GM12878 (cell line): ENCODE results near the gene OSBPL3. TPM values are rescaled to one million over a fixed set of nuclear protein-coding genes. Genes with fewer than 3 reads are reported as not detected.

Source experiments
- ATAC-seq: fragments of 200-7000 bp; cut with Tn5 transposase; 3 replicates; pipeline ENCODE4 v1.9.1; 2020; ENCODE audit warnings: mild to moderate bottlenecking, moderate library complexity
- BruUV-seq: library from RNA; stranded (reverse); fragments of 400-500 nt; replicated peaks from 2 replicates; lab custom pipeline; 2021; lab: Mats Ljungman, UMichigan
- CTCF ChIA-PET: fragments of 300-600 bp; sonication (Branson Sonifier 250); formaldehyde crosslinking; extraction: SDS; loops from one replicate; lab custom pipeline; 2021; ENCODE audit warnings: inconsistent platforms; lab: Yijun Ruan, JAX
- POLR2A ChIA-PET: fragments of 350-600 bp; formaldehyde crosslinking; extraction: SDS; loops from one replicate; lab custom pipeline; 2021; ENCODE audit warnings: inconsistent platforms; lab: Charles Lee
- RAD21 ChIA-PET: fragments of 300-600 bp; sonication (Branson Sonifier 250); formaldehyde crosslinking; loops from one replicate; lab custom pipeline; 2023; ENCODE audit warnings: antibody characterized with exemption; ENCODE audit not compliant: unreplicated experiment; lab: Charles Lee
- SMC1A ChIA-PET: fragments of 300-600 bp; sonication (Branson Sonifier 250); formaldehyde crosslinking; loops from one replicate; lab custom pipeline; 2023; ENCODE audit not compliant: unreplicated experiment, uncharacterized antibody; lab: Charles Lee
- DNase-seq: peaks from one replicate; pipeline ENCODE4 v3.0.0-alpha.2; 2011; ENCODE audit warnings: low read depth, low spot score
- FAIRE-seq: peaks from 3 replicates; lab custom pipeline; 2011; peaks lifted over from hg19 to GRCh38; lab: Jason Lieb, UNC
- H2AFZ ChIP-seq: 2 replicates; pipeline ENCODE4 v1.6.0; 2011; ENCODE audit warnings: low read depth, low read length, control low read depth; ENCODE audit not compliant: control insufficient read depth
- H3K27ac ChIP-seq: 2 replicates; pipeline ENCODE4 v1.5.1; 2011; ENCODE audit warnings: control low read depth; ENCODE audit not compliant: control insufficient read depth, insufficient read depth
- H3K27me3 ChIP-seq, 2 experiments: replicated peaks in 1 of 2; 2 replicates each; pipeline versions ENCODE4 v1.6.0 to v1.6.1; 2011; ENCODE audit warnings: low read length in 1 of 2; ENCODE audit not compliant: control insufficient read depth in 2 of 2, insufficient read depth in 2 of 2
- H3K36me3 ChIP-seq, 2 experiments: 2 replicates each; pipeline ENCODE4 v1.5.1; 2011; ENCODE audit warnings: low read length in 1 of 2; ENCODE audit not compliant: control insufficient read depth in 2 of 2, insufficient read depth in 2 of 2
- H3K4me1 ChIP-seq: 2 replicates; pipeline ENCODE4 v1.6.1; 2011; ENCODE audit warnings: mild to moderate bottlenecking, low read length, moderate library complexity, mixed read lengths; ENCODE audit not compliant: control insufficient read depth, insufficient read depth
- H3K4me2 ChIP-seq: 2 replicates; pipeline ENCODE4 v1.6.0; 2011; ENCODE audit warnings: control low read depth; ENCODE audit not compliant: control insufficient read depth, insufficient read depth
- H3K4me3 ChIP-seq: fragments of 200-600 bp; sonication (generic); 2 replicates; pipeline ENCODE4 v1.5.1; 2016
- H3K79me2 ChIP-seq: 2 replicates; pipeline ENCODE4 v1.6.0; 2011; ENCODE audit warnings: low read length; ENCODE audit not compliant: control insufficient read depth, insufficient read depth
- H3K9ac ChIP-seq: 2 replicates; pipeline ENCODE4 v1.8.0; 2011; ENCODE audit warnings: low read length, control low read depth, mixed read lengths; ENCODE audit not compliant: control insufficient read depth, insufficient read depth
- H3K9me3 ChIP-seq: replicated peaks from 3 replicates; pipeline ENCODE4 v1.5.1; 2011; ENCODE audit warnings: mild to moderate bottlenecking, low read length; ENCODE audit not compliant: control insufficient read depth, insufficient read depth
- H4K20me1 ChIP-seq: 2 replicates; pipeline ENCODE4 v1.6.0; 2011; ENCODE audit not compliant: control insufficient read depth, insufficient read depth
- BMI1 ChIP-seq: fragments of 450-650 bp; IDR thresholded peaks from 2 replicates; pipeline ENCODE4 v1.6.1; 2016; ENCODE audit warnings: mild to moderate bottlenecking, moderate library complexity, borderline replicate concordance
- BRCA1 ChIP-seq: IDR thresholded peaks from 2 replicates; pipeline ENCODE4 v1.6.1; 2011; ENCODE audit warnings: low read depth, low read length, improper control_type of control experiment
- CBX5 ChIP-seq: sonication (generic); IDR thresholded peaks from 2 replicates; pipeline ENCODE4 v1.6.1; 2016; ENCODE audit warnings: low read depth, moderate library complexity, mild to moderate bottlenecking, inconsistent platforms
- CREM ChIP-seq: IDR thresholded peaks from 2 replicates; pipeline ENCODE4 v1.6.1; 2014; ENCODE audit warnings: antibody characterized with exemption, low read depth
- EED ChIP-seq: sonication (generic); IDR thresholded peaks from 2 replicates; pipeline ENCODE4 v1.6.1; 2016; ENCODE audit warnings: antibody characterized with exemption, low read depth
- EZH2 ChIP-seq: IDR thresholded peaks from 2 replicates; pipeline ENCODE4 v1.6.1; 2012; ENCODE audit warnings: low read depth, mild to moderate bottlenecking, control low read depth, inconsistent platforms, low read length, borderline replicate concordance; ENCODE audit not compliant: control insufficient read depth
- GATAD2B ChIP-seq: fragments of 450-650 bp; conservative IDR thresholded peaks from 2 replicates; pipeline ENCODE4 v1.6.1; 2017; ENCODE audit warnings: low read depth, mild to moderate bottlenecking, moderate library complexity
- HDGF ChIP-seq: fragments of 450-650 bp; IDR thresholded peaks from 2 replicates; pipeline ENCODE4 v1.6.1; 2016; ENCODE audit warnings: antibody characterized with exemption
- MTA2 ChIP-seq: fragments of 450-650 bp; IDR thresholded peaks from 2 replicates; pipeline ENCODE4 v1.6.1; 2016; ENCODE audit warnings: low read depth, mild to moderate bottlenecking, moderate library complexity
- NFXL1 ChIP-seq: fragments of 450-650 bp; IDR thresholded peaks from 2 replicates; pipeline ENCODE4 v1.6.1; 2017; ENCODE audit warnings: antibody characterized with exemption, mild to moderate bottlenecking, borderline replicate concordance
- PAX8 ChIP-seq: fragments of 450-650 bp; IDR thresholded peaks from 2 replicates; pipeline ENCODE4 v1.6.1; 2017; ENCODE audit warnings: mild to moderate bottlenecking, moderate library complexity
- SKIL ChIP-seq: fragments of 450-650 bp; IDR thresholded peaks from 2 replicates; pipeline ENCODE4 v1.6.1; 2017; ENCODE audit warnings: mild to moderate bottlenecking, low read depth, inconsistent platforms; ENCODE audit not compliant: poor library complexity, severe bottlenecking
- SPI1 ChIP-seq: IDR thresholded peaks from 2 replicates; pipeline ENCODE4 v1.6.1; 2011; ENCODE audit warnings: low read depth, mild to moderate bottlenecking, low read length, moderate library complexity, borderline replicate concordance; ENCODE audit not compliant: insufficient read depth
- ZBTB4 ChIP-seq: fragments of 450-650 bp; formaldehyde crosslinking; IDR thresholded peaks from 2 replicates; pipeline ENCODE4 v1.4.0; 2022; ENCODE audit warnings: mild to moderate bottlenecking, moderate library complexity
- ZNF207 ChIP-seq: fragments of 450-650 bp; IDR thresholded peaks from 2 replicates; pipeline ENCODE4 v1.6.1; 2014; ENCODE audit warnings: antibody characterized with exemption, mild to moderate bottlenecking, borderline replicate concordance
- ZNF384 ChIP-seq: IDR thresholded peaks from 2 replicates; pipeline ENCODE4 v1.6.1; 2012; ENCODE audit warnings: low read depth, mild to moderate bottlenecking, low read length, improper control_type of control experiment, borderline replicate concordance
- WGBS: methylation state at CpG from one replicate; pipeline ENCODE4 v1.1.6; 2016; ENCODE audit warnings: low lambda C conversion rate; ENCODE audit not compliant: insufficient replicate concordance, insufficient coverage; ENCODE audit errors: missing lambda C conversion rate; 5-methylcytosine and 5-hydroxymethylcytosine counted together
- in situ Hi-C: fragments of 300-500 bp; cut with MboI; formaldehyde crosslinking; loops from 9 replicates; pipeline ENCODE4 v1.14.3; 2018; ENCODE audit warnings: mixed read lengths
- intact Hi-C: fragments of 100-400 bp; cut with micrococcal nuclease; formaldehyde crosslinking; loops from one replicate; pipeline ENCODE4 v1.14.2; 2022; ENCODE audit not compliant: unreplicated experiment
- polyA plus RNA-seq, 11 experiments: library from polyadenylated mRNA; depleted of rRNA in 4 of 11; unstranded in 6 of 11; stranded (reverse) in 5 of 11; fragments of >200 nt; fragmentation: Nextera tagmentation in 4 of 11; fragmentation: Illumina TruSeq in 1 of 11; extraction: Ambion mirVana in 4 of 11; extraction: Trizol in 1 of 11; gene quantifications; 1 replicate in 1 of 11; 2 replicates in 10 of 11; pipeline versions ENCODE4 v1.2.1 to v1.2.3, GENCODE V29; 2011 to 2016; ENCODE audit warnings: inconsistent platforms in 2 of 11, missing spikeins in 2 of 11, low read depth in 1 of 11
- total RNA-seq, 4 experiments: library from RNA; depleted of rRNA in 3 of 4; stranded (reverse); fragments of >200 nt in 3 of 4; fragmentation: Illumina TruSeq in 1 of 4; extraction: Trizol in 1 of 4; gene quantifications; 2 replicates each; pipeline versions ENCODE4 v1.2.1 to v1.2.3, GENCODE V29; 2013 to 2021

OSBPL3 gene
- total and polyA plus RNA-seq, 10 of the 15 experiments (the other 5 are each of a cell fraction or from before 2014, with no cell fraction given), result 6.1 to 46.6 (median 27.0) TPM

GRCh38 chr7:24831240-24831639 lies 148.7 kb downstream of the OSBPL3 start (continued):
- TF ChIP-seq PAX8 (no peak), MTA2 (no peak), ZNF384 (no peak), BRCA1 (no peak), GATAD2B (no peak), EED (peak; percentile 25; the same call in 1 of the 2 replicates), HDGF (no peak), CREM (no peak), ZNF207 (no peak), EZH2 (no peak), BMI1 (no peak)

GRCh38 chr7:24830440-24831050 lies 149.4 kb downstream of the OSBPL3 start:
- in situ Hi-C loops (no loop called here), intact Hi-C loops (no loop called here)
- Histone ChIP-seq H3K79me2 (no peaks in the 10 kb centered on the region), H3K36me3 (peaks cover 3 to 13% of the 10 kb centered on the region in 2 experiments; a peak in 3 of 4 replicates), H3K27ac (no peak overlapping the region), H3K9me3 (no peaks in the 10 kb centered on the region), H3K4me2 (no peak overlapping the region), H4K20me1 (no peaks in the 10 kb centered on the region), H2AFZ (no peak overlapping the region), H3K4me1 (peaks cover 34% of the 10 kb centered on the region), H3K9ac (no peak overlapping the region), H3K4me3 (no peak overlapping the region), H3K27me3 (no peaks in the 10 kb centered on the region)
- FAIRE-seq (no peak), ATAC-seq (no peak), DNase-seq (no peak)
- BruUV-seq, result no TSS peak
- ChIA-PET SMC1A (interaction anchor here (1.9 to 9.0 kb wide), 2 partner anchors 9 to 12 kb away, joined by 6 to 103 read pairs; no protein-coding TSS in a partner anchor), POLR2A (no interaction called here), RAD21 (interaction anchor here (6.4 kb wide), 1 partner anchor 9 kb away, joined by 54 read pairs; no protein-coding TSS in a partner anchor), CTCF (interaction anchor here (0.6 to 1.2 kb wide), 3 partner anchors 9 to 240 kb away, joined by 3 to 4 read pairs (median 3); no protein-coding TSS in a partner anchor)
- 95% methylated on average over 9 of the region's 9 CpGs for WGBS
- TF ChIP-seq SKIL (no peak), CBX5 (no peak), ZBTB4 (CRISPR knock-in tag) (no peak), NFXL1 (no peak), SPI1 (no peak)
